H9 (cell line): ENCODE measurements around the gene HPGDS. TPM values are rescaled to one million over a fixed set of nuclear protein-coding genes. Genes with fewer than 3 reads are reported as not detected.

Experiments used
- DNase-seq: peaks from one replicate; pipeline ENCODE4 v3.0.0-alpha.2; 2017
- H2AFZ ChIP-seq: one replicate; pipeline ENCODE4 v1.6.1; 2013; ENCODE audit warnings: mild to moderate bottlenecking, low read length, control low read depth, moderate library complexity
- H2AK5ac ChIP-seq: 2 replicates; pipeline ENCODE4 v1.6.1; 2013; ENCODE audit warnings: low read length, control low read depth, mixed read lengths; ENCODE audit not compliant: insufficient read length
- H2BK120ac ChIP-seq: one replicate; pipeline ENCODE4 v1.6.1; 2013; ENCODE audit warnings: low read depth, mild to moderate bottlenecking, low read length, control low read depth, inconsistent platforms; ENCODE audit not compliant: poor library complexity, severe bottlenecking
- H2BK12ac ChIP-seq: 2 replicates; pipeline ENCODE4 v1.6.1; 2013; ENCODE audit warnings: low read length, control low read depth, mixed read lengths, low read depth; ENCODE audit not compliant: insufficient read length
- H2BK15ac ChIP-seq: 2 replicates; pipeline ENCODE4 v1.6.1; 2013; ENCODE audit warnings: low read depth, low read length, control low read depth
- H2BK20ac ChIP-seq: one replicate; pipeline ENCODE4 v1.6.1; 2013; ENCODE audit warnings: low read depth, mild to moderate bottlenecking, low read length, control low read depth, inconsistent platforms; ENCODE audit not compliant: poor library complexity, severe bottlenecking
- H2BK5ac ChIP-seq: 2 replicates; pipeline ENCODE4 v1.6.1; 2013; ENCODE audit warnings: low read length, control low read depth, mixed read lengths; ENCODE audit not compliant: insufficient read length
- H3K14ac ChIP-seq: 2 replicates; pipeline ENCODE4 v1.6.1; 2013; ENCODE audit warnings: low read length, control low read depth; ENCODE audit not compliant: insufficient read depth
- H3K18ac ChIP-seq: 2 replicates; pipeline ENCODE4 v1.6.1; 2013; ENCODE audit warnings: low read depth, mild to moderate bottlenecking, mixed read lengths, low read length, control low read depth; ENCODE audit not compliant: insufficient read length
- H3K23ac ChIP-seq: 2 replicates; pipeline ENCODE4 v1.6.1; 2013; ENCODE audit warnings: low read length, control low read depth, mixed read lengths, low read depth; ENCODE audit not compliant: insufficient read length
- H3K23me2 ChIP-seq: 2 replicates; pipeline ENCODE4 v1.6.1; 2013; ENCODE audit warnings: low read depth, mild to moderate bottlenecking, mixed read lengths, low read length, control low read depth; ENCODE audit not compliant: insufficient read length, poor library complexity, severe bottlenecking
- H3K27ac ChIP-seq: 2 replicates; pipeline ENCODE4 v1.5.1; 2013; ENCODE audit warnings: low read length, control low read depth, mixed read lengths, low read depth; ENCODE audit not compliant: insufficient read length
- H3K27me3 ChIP-seq: 2 replicates; pipeline ENCODE4 v1.6.1; 2013; ENCODE audit warnings: low read length, control low read depth, inconsistent platforms; ENCODE audit not compliant: insufficient read depth
- H3K4ac ChIP-seq: 2 replicates; pipeline ENCODE4 v1.6.1; 2013; ENCODE audit warnings: low read depth, mild to moderate bottlenecking, control low read depth, inconsistent platforms, low read length, moderate library complexity
- H3K4me1 ChIP-seq: 2 replicates; pipeline ENCODE4 v1.6.1; 2013; ENCODE audit warnings: low read length, control low read depth, inconsistent platforms; ENCODE audit not compliant: insufficient read depth
- H3K4me2 ChIP-seq: 2 replicates; pipeline ENCODE4 v1.6.1; 2013; ENCODE audit warnings: low read length, control low read depth, mixed read lengths; ENCODE audit not compliant: insufficient read length, insufficient read depth
- H3K56ac ChIP-seq: 2 replicates; pipeline ENCODE4 v1.6.1; 2013; ENCODE audit warnings: low read depth, mild to moderate bottlenecking, mixed read lengths, low read length, control low read depth; ENCODE audit not compliant: insufficient read length
- H3K79me1 ChIP-seq: 2 replicates; pipeline ENCODE4 v1.6.1; 2013; ENCODE audit warnings: low read depth, mild to moderate bottlenecking, moderate library complexity, low read length, control low read depth, inconsistent platforms; ENCODE audit not compliant: insufficient read depth, poor library complexity, severe bottlenecking
- H3K79me2 ChIP-seq: 2 replicates; pipeline ENCODE4 v1.6.1; 2013; ENCODE audit warnings: low read length, control low read depth, inconsistent platforms; ENCODE audit not compliant: insufficient read depth
- H3K9ac ChIP-seq: 2 replicates; pipeline ENCODE4 v1.6.1; 2013; ENCODE audit warnings: low read length, control low read depth, mixed read lengths; ENCODE audit not compliant: insufficient read length; ENCODE audit errors: extremely low read depth
- H3K9me3 ChIP-seq: one replicate; pipeline ENCODE4 v1.6.1; 2013; ENCODE audit warnings: low read depth, low read length, inconsistent platforms; ENCODE audit not compliant: control insufficient read depth
- H3T11ph ChIP-seq: one replicate; pipeline ENCODE4 v1.6.1; 2013; ENCODE audit warnings: mild to moderate bottlenecking, low read length, control low read depth, inconsistent platforms
- H4K20me1 ChIP-seq: one replicate; pipeline ENCODE4 v1.6.1; 2013; ENCODE audit not compliant: control insufficient read depth, insufficient read length, insufficient read depth
- H4K5ac ChIP-seq: 2 replicates; pipeline ENCODE4 v1.6.1; 2013; ENCODE audit warnings: low read depth, mild to moderate bottlenecking, mixed read lengths, low read length, control low read depth; ENCODE audit not compliant: insufficient read length
- H4K8ac ChIP-seq: replicated peaks from 2 replicates; pipeline ENCODE4 v1.6.1; 2013; ENCODE audit warnings: low read length, control low read depth, mixed read lengths, low read depth; ENCODE audit not compliant: insufficient read length
- H4K91ac ChIP-seq: 2 replicates; pipeline ENCODE4 v1.6.1; 2013; ENCODE audit warnings: low read depth, mild to moderate bottlenecking, moderate library complexity, mixed read lengths, low read length, control low read depth; ENCODE audit not compliant: insufficient read length
- H3K27ac Mint-ChIP-seq, 3 experiments: 2 replicates in 2 of 3; 3 replicates in 1 of 3; pipeline ENCODE4 v1.8.0; 2020 to 2021; ENCODE audit warnings: mixed read lengths in 3 of 3, mild to moderate bottlenecking in 1 of 3, moderate library complexity in 1 of 3
- H3K27me3 Mint-ChIP-seq: 2 replicates; pipeline ENCODE4 v1.8.0; 2021; ENCODE audit warnings: low read depth, mild to moderate bottlenecking, moderate library complexity, mixed read lengths
- H3K36me3 Mint-ChIP-seq, 3 experiments: 2 replicates in 2 of 3; 3 replicates in 1 of 3; pipeline ENCODE4 v1.8.0; 2020 to 2021; ENCODE audit warnings: low read depth in 3 of 3, mixed read lengths in 3 of 3; ENCODE audit not compliant: insufficient read depth in 1 of 3
- H3K4me1 Mint-ChIP-seq, 2 experiments: 2 replicates each; pipeline ENCODE4 v1.8.0; 2020; ENCODE audit warnings: mixed read lengths in 2 of 2
- H3K4me3 Mint-ChIP-seq, 2 experiments: 2 replicates in 1 of 2; 3 replicates in 1 of 2; pipeline ENCODE4 v1.8.0; 2020 to 2021; ENCODE audit warnings: mild to moderate bottlenecking in 2 of 2, mixed read lengths in 2 of 2, moderate library complexity in 1 of 2
- H3K9me3 Mint-ChIP-seq, 2 experiments: 2 replicates in 1 of 2; 3 replicates in 1 of 2; pipeline ENCODE4 v1.8.0; 2020; ENCODE audit warnings: mild to moderate bottlenecking in 2 of 2, mixed read lengths in 2 of 2, moderate library complexity in 1 of 2
- total RNA-seq: library from RNA; stranded (reverse); gene quantifications from 2 replicates; pipeline ENCODE4 v1.2.1, GENCODE V29; 2021
- TF ChIP-seq, protein P1 (sequence below): fragments of 200-600 bp; sonication (generic); conservative IDR thresholded peaks from 3 replicates; pipeline ENCODE4 v1.8.0; 2021; ENCODE audit warnings: antibody characterized with exemption, mild to moderate bottlenecking

The HPGDS gene
- total RNA-seq, 1 experiment from 2014 or later: not detected

- H3K79me1 ChIP-seq: no peaks in the 10 kb centered on the region
- TF ChIP-seq, protein P1, sequence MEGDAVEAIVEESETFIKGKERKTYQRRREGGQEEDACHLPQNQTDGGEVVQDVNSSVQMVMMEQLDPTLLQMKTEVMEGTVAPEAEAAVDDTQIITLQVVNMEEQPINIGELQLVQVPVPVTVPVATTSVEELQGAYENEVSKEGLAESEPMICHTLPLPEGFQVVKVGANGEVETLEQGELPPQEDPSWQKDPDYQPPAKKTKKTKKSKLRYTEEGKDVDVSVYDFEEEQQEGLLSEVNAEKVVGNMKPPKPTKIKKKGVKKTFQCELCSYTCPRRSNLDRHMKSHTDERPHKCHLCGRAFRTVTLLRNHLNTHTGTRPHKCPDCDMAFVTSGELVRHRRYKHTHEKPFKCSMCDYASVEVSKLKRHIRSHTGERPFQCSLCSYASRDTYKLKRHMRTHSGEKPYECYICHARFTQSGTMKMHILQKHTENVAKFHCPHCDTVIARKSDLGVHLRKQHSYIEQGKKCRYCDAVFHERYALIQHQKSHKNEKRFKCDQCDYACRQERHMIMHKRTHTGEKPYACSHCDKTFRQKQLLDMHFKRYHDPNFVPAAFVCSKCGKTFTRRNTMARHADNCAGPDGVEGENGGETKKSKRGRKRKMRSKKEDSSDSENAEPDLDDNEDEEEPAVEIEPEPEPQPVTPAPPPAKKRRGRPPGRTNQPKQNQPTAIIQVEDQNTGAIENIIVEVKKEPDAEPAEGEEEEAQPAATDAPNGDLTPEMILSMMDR: no peak
- Mint-ChIP-seq H3K4me3 (no peak overlapping the region), H3K36me3 (no peaks in the 10 kb centered on the region), H3K9me3 (no peaks in the 10 kb centered on the region), H3K27me3 (no peaks in the 10 kb centered on the region), H3K4me1 (no peaks in the 10 kb centered on the region), H3K27ac (no peak overlapping the region; a peak in 1 of 7 replicates)
- no peak overlapping the region for H2BK20ac ChIP-seq
- H2BK5ac ChIP-seq: no peak overlapping the region
- no peak overlapping the region for H3K14ac ChIP-seq
- no peak overlapping the region for H3K4me2 ChIP-seq
- no peak overlapping the region for H2BK12ac ChIP-seq
- no peak overlapping the region for H3K9ac ChIP-seq
- H3K27ac ChIP-seq: no peak overlapping the region
- H3K56ac ChIP-seq: no peak overlapping the region
- H4K5ac ChIP-seq: no peak overlapping the region
- H3T11ph ChIP-seq: no peak overlapping the region
- no peaks in the 10 kb centered on the region for H3K23me2 ChIP-seq
- H2AFZ ChIP-seq: no peak overlapping the region
- H4K8ac ChIP-seq: no peak overlapping the region
- H3K18ac ChIP-seq: no peak overlapping the region
- no peaks in the 10 kb centered on the region for H3K79me2 ChIP-seq
- no peaks in the 10 kb centered on the region for H4K20me1 ChIP-seq
- H3K23ac ChIP-seq: no peak overlapping the region
- H3K27me3 ChIP-seq: no peaks in the 10 kb centered on the region
- DNase-seq: no peak
- H2AK5ac ChIP-seq: no peak overlapping the region
- no peak overlapping the region for H4K91ac ChIP-seq
- no peaks in the 10 kb centered on the region for H3K9me3 ChIP-seq
- no peak overlapping the region for H3K4ac ChIP-seq
- H2BK15ac ChIP-seq: no peak overlapping the region
- H2BK120ac ChIP-seq: no peak overlapping the region
- no peaks in the 10 kb centered on the region for H3K4me1 ChIP-seq
Measured at GRCh38 chr4:94346541-94346940, 3.9 kb upstream of the HPGDS start.
